GM18498 (cell line): Measurements from ENCODE around the gene CNTN1.
A peak's percentile ranks its signal among the peaks of the same experiment; 100 is the strongest.

Source experiments
- ATAC-seq: cut with Tn5 transposase; IDR thresholded peaks from one replicate; pipeline ENCODE4 v1.9.1; 2021; ENCODE audit warnings: mild to moderate bottlenecking, moderate library complexity; ENCODE audit not compliant: unreplicated experiment

CNTN1 gene

DNA sequence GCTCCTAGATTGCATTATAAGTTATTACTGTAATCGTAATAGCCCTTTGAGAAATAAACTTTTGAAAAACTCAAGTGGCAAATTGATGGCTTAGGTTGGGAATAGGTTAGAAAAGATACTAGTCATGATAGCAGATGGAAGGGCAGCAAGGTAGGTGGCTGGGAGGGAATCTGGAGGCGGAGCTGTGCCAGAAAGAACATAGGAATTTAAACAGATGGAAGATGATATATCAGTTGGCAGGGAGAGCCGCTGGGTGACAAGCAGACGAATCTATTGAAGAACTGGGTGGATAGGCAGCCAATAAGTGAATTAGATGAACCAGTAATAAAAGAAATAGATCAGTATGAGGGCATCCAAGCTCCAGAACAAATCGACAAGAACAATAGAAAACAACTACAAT lies 142.1 kb downstream of the CNTN1 start:
- no peak for ATAC-seq

DNA sequence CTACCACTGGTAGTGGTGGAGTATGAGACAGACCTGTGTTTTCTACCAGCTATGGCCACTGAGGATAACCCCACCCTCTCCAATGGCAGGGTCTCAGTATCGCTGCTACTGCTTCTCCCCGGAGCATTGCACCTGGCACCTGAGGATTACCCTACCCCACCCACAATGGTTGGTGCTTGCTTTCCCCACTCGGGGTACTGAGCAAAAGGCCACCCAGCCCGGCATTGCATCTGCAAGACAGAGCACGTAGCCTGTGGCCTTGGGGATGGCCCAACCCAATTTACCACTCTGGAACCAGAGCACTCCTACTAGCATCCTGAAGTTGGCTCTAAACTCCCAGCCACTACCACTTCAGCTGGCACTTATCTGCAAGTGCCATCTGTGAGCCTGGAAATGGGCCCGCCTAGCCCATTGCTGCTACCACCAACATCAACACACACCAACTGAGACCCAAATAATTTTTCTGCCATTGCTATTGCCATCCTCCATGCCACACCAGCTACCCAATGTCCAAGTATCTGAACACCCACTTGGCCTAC lies 145.7 kb downstream of the CNTN1 start:
- no peak for ATAC-seq

DNA sequence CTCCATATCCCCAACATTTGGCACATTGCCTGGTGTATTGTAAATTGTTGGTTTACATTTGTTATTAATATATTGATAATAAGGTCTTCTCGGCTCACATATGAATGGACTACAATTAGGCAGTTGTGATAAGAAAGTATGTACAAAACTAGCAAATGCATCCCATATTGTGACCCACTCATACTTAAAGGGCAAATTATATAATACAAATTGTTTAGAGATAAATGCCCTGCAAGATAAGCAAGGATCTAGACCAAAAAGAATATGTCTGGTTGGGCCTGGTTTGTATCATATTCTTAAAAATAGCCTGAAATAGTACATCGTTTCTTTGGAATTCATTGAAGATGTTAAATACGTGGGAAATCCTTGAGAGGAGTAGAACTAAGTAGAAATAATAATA lies 151.3 kb downstream of the CNTN1 start:
- ATAC-seq, result no peak

DNA sequence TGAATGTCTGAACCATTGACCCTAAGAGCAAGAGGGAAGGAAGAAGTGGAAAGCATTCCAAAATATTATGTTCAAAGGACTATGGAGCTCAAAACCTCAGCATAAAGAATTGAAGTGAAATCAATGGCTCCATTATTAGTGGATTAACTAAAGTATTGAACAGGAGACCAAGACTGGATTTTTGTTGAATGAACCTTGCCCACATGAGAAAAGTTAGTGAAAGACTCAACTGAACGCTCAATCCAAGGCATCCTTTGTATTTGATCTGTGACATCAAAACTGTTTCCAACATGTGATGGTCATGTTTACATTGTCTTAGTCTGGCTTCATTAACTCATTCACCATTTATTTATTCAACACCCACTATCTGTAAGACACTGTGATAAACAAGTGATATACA lies 161.0 kb downstream of the CNTN1 start:
- ATAC-seq, result no peak

DNA sequence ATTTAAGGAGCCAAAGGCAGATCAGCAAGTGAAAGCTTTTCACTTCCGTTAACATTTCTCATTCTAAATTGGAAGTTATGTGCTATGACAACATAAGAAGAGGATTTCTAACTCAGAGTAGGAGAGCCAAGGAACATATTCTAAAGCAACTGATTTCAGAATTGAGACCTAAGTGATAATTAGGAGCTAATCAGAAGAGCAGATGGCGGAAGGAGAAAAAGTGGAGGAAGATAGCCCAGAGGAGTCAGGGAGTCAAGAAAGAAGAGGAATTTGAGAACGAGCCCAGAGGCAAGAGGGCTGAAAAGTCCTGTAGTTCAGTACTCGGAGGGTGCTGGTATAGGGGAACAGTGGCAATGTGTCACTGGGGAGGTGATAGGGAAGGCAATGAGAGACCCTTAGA lies 162.4 kb downstream of the CNTN1 start:
- ATAC-seq, result no peak

DNA sequence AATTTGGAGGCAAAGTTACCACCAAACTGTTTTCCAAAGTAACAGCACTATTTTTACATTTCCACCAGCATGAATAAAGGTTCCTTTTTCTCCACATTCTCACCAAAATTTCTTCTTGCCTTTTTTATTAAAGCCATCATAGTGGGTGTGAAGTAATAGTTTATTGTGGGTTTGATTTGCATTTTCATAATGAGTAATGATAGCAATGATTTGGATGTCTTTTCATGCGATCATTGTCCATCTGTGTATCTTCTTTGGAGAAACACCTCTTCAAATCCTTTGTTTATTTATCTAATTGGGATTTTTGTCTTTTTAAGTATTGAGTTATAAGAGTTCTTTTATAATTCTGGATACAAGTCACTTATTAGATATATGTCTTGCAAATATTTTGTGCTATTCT lies 172.7 kb downstream of the CNTN1 start:
- ATAC-seq, result no peak

DNA sequence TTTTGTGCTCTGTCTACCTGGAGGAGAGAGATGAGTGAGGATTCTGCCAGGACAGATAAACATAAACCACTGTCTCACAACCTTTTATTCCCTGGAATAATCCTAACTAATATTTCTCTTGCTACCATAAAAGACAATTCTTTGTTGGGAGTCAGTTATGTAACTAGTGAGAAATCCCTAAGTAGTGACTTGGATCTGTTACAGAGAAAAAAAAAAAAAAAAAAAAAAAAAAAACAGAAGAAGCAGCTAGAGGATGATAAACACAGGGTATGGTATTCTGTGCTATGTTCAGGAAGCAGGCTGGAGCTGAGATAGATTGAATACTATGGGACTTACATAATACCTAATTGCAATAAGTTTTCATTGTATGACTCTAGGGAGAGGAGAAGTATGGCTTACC lies 178.7 kb downstream of the CNTN1 start:
- ATAC-seq, result no peak

DNA sequence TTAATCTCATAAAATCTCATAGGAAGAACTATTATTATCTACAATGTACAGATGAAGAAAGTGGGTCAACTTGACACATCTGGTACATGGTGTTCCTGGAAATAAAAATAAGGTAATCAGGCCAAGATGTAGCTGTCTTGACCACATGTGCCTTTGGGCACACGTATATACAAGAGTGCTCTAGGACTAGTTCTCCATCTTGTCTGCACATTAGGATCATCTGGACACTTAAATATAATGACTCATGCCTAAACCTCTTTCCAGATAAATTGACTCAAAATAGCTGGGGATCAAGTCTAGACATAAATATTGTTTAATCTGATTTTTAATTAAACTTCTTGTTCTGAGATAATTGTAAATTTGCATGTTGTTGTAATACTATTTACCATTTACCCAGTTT lies 182.6 kb downstream of the CNTN1 start:
- no peak for ATAC-seq

DNA sequence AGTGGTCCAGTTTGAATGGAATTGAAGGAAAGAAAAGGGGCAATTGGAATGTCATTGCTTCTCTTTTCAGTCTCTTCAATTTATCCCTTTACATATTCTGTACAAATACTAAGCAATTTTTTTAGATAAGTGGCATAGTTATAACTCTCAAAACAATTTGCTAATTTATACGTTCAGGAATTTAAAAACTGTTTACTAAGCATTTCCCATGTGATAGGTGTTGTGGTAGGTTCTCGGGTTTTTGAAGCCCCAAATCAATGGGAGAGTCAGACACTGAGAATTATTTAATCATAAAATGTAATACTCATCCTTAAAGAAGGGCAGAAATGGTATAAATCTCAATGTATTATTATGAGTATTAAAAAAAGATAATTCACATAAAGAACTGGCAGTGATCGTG lies 197.1 kb downstream of the CNTN1 start:
- no peak for ATAC-seq

DNA sequence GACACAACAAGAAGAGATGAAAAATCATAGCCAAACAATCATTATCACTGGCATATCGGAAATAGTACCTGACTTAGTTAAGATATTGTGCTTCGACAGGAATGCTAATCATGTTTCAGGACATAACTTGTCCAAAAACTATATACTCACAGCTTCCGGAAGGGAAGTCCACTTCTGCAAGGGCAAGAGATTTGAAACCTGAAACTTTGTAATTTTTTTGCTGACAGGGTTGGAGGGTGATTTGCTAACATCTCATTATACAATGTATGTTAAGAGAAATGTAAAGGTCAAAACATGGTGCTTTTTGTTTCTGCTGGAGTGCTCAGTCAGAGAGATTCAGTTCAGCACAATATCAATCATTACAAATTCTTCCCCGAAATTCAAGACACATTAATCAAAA lies 200.3 kb downstream of the CNTN1 start:
- no peak for ATAC-seq

DNA sequence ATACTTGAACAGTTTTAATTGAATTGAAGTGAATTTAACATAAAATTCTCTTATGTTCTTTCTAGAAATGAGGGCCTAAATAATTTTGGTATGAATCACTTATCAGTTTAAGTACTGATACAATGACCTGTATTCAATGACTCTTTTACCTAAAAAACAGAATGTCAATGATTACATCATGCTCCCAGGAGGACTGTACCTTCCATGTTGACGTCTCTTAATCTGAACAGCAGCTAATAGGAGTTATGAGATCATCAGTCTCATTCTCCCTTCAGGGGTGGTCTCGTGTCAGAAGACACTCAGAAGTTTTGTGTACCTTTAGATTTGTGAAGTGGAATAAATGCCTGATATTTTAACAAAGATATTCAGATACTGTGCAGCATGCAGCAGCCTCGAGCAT lies 206.3 kb downstream of the CNTN1 start:
- ATAC-seq, result no peak

DNA sequence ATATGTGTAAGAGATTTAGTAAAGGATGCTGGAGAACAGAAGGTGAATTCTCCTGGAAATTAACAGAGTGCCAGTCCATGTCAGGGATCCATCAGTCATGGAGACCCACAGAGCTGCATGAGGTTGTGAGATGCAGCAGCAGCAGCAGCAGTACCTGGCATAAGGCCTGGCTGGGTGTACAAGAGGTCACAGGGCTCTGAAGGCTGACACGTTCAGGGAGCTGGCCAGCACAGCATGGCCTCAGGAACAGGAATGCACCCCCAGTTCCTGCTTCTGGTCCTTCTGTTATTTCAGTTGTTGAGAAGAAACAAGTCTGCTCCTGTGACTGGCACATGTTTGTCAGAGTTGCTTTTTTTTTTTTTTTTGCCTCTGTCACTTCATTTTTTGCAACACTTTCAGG lies 210.8 kb downstream of the CNTN1 start:
- no peak for ATAC-seq

DNA sequence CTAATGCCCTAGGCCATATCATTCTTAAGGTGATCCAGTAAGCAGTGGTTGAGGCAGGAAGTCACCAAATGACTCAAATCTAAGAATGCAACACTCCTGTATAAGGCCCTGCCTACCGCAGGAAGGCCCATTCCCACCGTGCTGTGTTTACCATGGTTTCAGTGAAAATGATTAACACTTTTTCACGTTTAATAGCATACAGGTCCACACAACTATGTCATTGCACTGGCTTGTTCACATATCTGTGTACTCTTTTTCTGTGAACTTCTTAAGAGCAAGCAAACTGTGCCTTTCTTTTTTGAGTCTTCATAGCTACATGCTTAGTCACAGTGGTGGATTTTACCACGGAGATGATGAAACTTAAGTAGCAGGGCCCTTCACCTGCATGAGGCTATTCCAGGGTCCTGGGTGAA lies 214.9 kb downstream of the CNTN1 start:
- peak; percentile 91 for ATAC-seq

DNA sequence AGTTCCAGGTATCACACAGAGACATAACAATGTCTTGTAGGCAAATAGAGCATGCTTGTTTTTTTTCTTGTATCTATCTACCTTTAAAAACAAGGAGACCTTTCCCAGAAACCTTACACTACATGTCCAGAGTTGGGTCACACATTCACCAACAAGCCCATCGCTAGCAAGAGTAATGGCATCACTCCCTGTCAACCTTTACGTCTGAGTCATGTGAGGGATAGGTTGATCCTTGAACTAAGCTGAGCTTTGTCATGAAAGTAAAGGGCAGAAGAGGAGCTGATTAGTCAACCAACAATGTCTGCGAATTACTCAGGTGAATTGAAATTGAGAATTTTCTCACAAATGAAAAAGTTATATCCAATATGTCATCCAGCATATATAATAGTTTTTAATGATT lies 219.4 kb downstream of the CNTN1 start:
- no peak for ATAC-seq

DNA sequence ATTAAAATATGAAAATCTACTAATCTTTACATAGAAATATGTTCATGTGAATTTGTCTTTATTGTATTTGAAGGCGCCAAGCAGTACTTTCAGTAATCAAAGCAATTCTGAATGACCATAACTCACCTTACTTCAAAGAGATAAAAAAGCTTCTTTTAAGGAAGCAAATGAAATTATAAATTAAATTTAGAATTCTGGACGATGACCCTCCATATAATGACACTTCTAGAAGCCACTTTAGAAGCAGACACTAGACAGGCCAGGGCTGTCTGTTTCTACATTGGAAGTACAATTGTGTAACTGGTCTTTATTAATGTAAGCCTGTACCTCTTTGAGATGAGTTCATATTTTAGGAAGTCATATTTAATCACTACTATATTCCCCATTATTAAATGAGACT lies 222.9 kb downstream of the CNTN1 start:
- ATAC-seq, result no peak

DNA sequence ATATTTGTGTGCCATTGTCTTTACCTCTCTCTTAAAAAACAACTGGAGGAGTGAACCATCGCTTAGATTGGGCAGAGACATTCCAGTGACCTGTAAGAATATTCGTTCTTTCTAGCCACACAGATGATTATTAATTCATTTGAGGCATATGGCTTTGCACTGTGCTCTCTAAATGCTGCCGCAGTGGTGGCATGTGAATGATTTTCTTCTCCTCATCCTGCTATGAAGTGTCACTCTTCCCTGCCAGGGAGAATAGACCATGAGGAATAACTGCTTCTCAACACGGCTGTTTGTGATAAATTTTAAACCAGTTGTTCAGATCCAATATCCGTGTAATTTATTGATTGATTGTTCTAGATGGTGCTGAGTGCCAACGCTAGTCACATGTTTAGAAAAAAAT lies 225.3 kb downstream of the CNTN1 start:
- no peak for ATAC-seq

DNA sequence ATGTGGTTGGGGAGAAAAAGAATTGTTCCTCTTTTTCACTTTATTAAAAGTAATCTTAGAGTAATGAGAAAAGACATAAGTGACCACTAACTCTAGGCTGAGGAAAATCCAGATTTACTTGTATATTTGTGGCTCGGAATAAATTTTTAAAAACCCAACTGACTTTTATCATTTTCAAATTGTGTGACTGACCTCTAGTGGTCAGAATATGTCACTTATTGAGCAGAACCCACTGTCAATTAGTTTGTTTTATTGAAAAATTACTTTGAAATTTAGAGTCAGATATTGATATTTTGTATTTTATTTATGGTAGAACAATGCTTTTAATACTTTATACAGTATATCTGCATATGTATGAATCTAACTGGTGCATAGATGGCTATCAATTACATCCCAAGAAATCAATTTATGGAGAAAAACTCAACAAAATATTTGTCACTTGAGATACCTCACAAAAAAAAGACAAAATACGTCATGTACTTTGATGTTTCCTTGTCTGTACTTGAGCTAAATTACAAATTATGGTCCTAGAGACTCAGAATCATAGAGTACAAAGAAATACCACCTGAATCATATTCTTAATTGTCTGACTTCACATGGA lies 229.4 kb downstream of the CNTN1 start:
- ATAC-seq, result no peak

DNA sequence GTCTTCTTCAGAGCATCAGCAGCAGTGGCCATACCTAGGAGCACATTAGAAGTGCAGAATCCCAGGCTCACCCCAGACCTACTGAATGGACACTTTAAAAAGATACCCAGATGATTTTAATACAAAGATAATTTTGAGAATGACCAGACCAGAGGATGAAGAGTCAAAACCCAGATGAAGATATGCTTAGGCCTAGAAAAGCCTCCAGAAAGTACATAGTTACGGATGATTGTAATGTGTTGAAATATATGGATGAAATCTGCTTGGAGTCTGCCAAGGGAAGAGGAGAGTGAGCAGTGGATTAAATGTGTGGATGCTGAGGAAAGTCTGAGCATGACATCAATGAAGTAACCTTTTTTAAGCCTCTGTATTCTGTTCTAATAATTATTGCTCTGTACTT lies 245.7 kb downstream of the CNTN1 start:
- ATAC-seq, result no peak

DNA sequence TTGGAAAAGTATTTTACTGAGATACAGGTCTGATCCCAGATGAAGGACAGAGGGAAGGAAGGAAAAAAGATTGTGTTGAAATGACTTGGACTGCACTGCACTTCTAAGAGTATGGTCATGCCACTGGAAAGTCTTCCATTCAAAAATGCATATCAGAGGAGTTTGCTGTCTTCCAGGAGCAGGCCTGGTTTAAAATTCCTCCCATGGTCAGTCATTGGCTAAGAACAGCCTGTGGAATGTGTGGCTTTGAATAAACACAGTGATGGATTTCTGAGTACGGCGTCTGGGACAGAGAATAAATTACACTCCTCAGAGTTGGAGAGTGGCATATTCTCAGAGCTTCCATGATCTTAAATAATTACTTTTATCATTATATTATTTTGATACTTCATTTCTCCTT lies 250.1 kb downstream of the CNTN1 start:
- no peak for ATAC-seq

DNA sequence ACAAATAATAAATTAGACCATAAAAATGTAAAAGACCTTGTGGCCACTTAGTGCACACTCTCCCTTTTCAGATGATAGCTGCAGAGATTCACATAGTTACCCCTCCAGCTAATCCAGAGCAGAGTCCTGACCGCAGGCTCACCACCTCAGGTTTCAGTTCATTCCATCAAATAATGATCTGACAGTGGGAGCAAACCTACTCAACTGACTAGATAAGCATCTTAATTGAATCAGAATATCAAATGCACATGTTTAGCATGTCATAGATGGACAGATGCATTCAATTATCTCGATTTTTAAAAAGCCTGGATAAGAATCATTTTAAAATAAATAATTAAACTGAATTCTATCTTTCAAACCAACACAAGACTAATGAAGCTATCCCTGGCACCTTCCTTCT lies 253.5 kb downstream of the CNTN1 start:
- no peak for ATAC-seq

DNA sequence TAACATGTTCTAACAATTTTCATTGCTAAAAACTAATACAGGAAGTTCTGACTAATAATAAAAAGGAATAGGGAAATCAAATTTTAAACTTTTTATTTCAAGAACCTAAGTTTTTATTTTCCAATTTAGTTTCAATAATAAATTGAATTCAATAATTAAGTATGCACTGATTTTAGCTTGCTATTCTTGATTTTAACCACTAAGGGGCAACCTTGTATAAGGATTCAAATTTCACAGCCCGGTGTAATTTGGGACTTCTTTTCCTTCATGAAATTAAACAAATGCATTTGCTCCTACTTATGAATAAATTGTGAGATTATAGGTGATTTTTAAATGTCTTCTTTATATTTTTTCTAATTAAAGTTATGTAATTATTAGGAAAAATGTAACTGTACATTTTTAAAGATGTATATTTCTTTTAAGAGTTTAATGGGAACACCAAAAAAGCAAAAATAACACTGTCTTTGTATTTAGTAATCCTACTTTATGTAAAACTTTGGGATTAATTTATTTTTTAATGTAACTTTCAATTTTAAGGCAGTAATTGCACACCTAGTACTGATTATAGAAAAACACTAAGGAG lies 254.5 kb downstream of the CNTN1 start:
- no peak for ATAC-seq

DNA sequence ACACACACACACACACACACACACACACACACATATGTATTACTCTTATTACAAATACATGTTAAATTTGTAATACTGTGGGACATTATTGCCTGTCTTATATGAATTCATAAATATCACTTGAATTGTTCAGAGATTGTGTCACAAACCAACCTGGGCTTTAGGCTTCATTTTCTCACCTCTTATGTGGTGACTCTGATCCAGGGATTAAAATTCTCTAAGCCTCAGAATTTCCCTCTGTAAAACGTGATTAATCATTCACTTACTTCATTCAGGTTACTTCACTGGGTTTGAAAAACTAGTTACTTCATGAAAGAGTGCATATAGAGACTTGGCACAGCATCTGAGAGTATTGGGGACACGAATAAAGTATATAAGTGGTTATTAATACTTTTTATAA lies 255.6 kb downstream of the CNTN1 start:
- ATAC-seq, result no peak

DNA sequence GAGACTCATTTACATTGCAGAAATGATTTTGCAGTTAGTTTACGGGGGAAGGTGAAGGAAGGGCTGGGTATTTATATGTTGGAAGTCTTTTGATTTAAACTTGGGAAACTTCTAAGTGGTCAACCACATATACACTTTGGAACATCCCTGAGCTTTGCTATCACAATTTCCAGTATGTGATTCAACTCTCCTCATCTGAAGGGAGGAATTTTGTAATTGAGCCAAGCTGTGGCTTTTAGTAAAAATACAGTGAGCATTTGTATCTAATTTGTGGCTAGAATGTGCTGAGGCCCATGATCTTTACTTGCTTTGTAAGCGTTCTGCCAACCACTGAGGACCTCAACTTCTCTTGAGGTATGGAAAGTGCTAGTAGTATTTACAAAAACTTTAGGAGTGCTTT lies 260.8 kb downstream of the CNTN1 start:
- ATAC-seq, result no peak
